Measurements from ENCODE around the gene EI24. TPM values are rescaled to one million over a fixed set of nuclear protein-coding genes. Genes with fewer than 3 reads are reported as not detected.

Gene EI24
- total and polyA plus RNA-seq, 2 of the 8 experiments (the other 6 are each of a cell fraction or from before 2014, with no cell fraction given): 135 to 264 TPM

- no peak overlapping the region for H4K91ac ChIP-seq (replicated peaks; ENCODE audit: insufficient read length, low read length)
- no peak overlapping the region for H3K4me3 ChIP-seq (ENCODE audit: extremely low read depth in 1 of 4, insufficient read depth in 2 of 4, low read depth in 3 of 4, low read length in 4 of 4)
- H3K56ac ChIP-seq (replicated peaks; ENCODE audit: insufficient read length, low read depth, low read length): no peak overlapping the region
- H3K9ac ChIP-seq (replicated peaks in 1 of 4; ENCODE audit: extremely low read depth in 1 of 4, low read depth in 3 of 4, low read length in 3 of 4): no peak overlapping the region
- no peak overlapping the region for H2AK5ac ChIP-seq (ENCODE audit: low read depth, low read length)
- 68% methylated on average over 3 of the region's 3 CpGs; no CpG with 5 or more reads in 1 of the 2 experiments for WGBS, 2 experiments (ENCODE audit: extremely low coverage in 1 of 2, insufficient coverage in 1 of 2, insufficient read length in 1 of 2, insufficient replicate concordance in 2 of 2, low coverage in 1 of 2, low lambda C conversion rate in 2 of 2, missing lambda C conversion rate in 1 of 2)
- FAIRE-seq (no peak), DNase-seq (ENCODE audit: low read depth in 1 of 2, low spot score in 2 of 2) (no peak)
- no peaks in the 10 kb centered on the region for H3K9me3 ChIP-seq (ENCODE audit: insufficient read depth in 2 of 2, low read depth in 1 of 2, low read length in 1 of 2)
- no peaks in the 10 kb centered on the region for H4K20me1 ChIP-seq (replicated peaks in 1 of 2; ENCODE audit: control insufficient read depth in 1 of 2, insufficient read depth in 2 of 2, low read length in 2 of 2)
- H4K5ac ChIP-seq (ENCODE audit: insufficient read length, low read depth, low read length): no peak overlapping the region
- no peak overlapping the region for H3K23ac ChIP-seq (ENCODE audit: insufficient read length)
- no peaks in the 10 kb centered on the region; the same call in none of the 2 replicates for H3K79me1 ChIP-seq (ENCODE audit: low read depth, low read length)
- H2AFZ ChIP-seq (ENCODE audit: low read length): no peak overlapping the region
- no peak overlapping the region for H3K14ac ChIP-seq (ENCODE audit: insufficient read length)
- H3K27ac ChIP-seq (ENCODE audit: low read depth, low read length): no peak overlapping the region
- no peak for TF ChIP-seq TAF1 (IDR thresholded peaks at IDR 0.05; ENCODE audit: low read depth, low read length)
- no peak for TF ChIP-seq RBBP5 (IDR thresholded peaks at IDR 0.05; ENCODE audit: borderline replicate concordance, low read depth, low read length)
- TF ChIP-seq ASH2L (IDR thresholded peaks at IDR 0.05; ENCODE audit: low read length): no peak
- TF ChIP-seq TCF12 (IDR thresholded peaks at IDR 0.05; ENCODE audit: low read depth, low read length): no peak
- no peak for TF ChIP-seq CBX5 (IDR thresholded peaks at IDR 0.05; ENCODE audit: low read depth, low read length)
- TF ChIP-seq EP300 (IDR thresholded peaks at IDR 0.05; ENCODE audit: borderline replicate concordance in 1 of 2, low read depth in 2 of 2, low read length in 2 of 2): no peak
- no peak for TF ChIP-seq YY1 (IDR thresholded peaks at IDR 0.05; ENCODE audit: low read depth, low read length)
- TF ChIP-seq BACH1 (IDR thresholded peaks at IDR 0.05; ENCODE audit: low read length): no peak
- TF ChIP-seq CEBPB (IDR thresholded peaks at IDR 0.05; ENCODE audit: low read depth, low read length): no peak
- no peak for TF ChIP-seq SRF (IDR thresholded peaks at IDR 0.05; ENCODE audit: low read depth, low read length)
- no peak for TF ChIP-seq MAFK (IDR thresholded peaks at IDR 0.05; ENCODE audit: low read depth, low read length)
- no peak for TF ChIP-seq HDAC2 (IDR thresholded peaks at IDR 0.05; ENCODE audit: borderline replicate concordance in 1 of 2, low read depth in 2 of 2, low read length in 2 of 2)
- no peak for TF ChIP-seq RXRA (IDR thresholded peaks at IDR 0.05; ENCODE audit: insufficient read depth, low read depth, low read length)
- TF ChIP-seq GABPA (IDR thresholded peaks at IDR 0.05; ENCODE audit: borderline replicate concordance, insufficient read depth, low read length): no peak
- no peak overlapping the region for H3K4me2 ChIP-seq (ENCODE audit: insufficient read depth in 1 of 2, low read depth in 2 of 2, low read length in 2 of 2)
- H3K79me2 ChIP-seq (ENCODE audit: control insufficient read depth in 1 of 2, insufficient read depth in 2 of 2, low read length in 2 of 2): peaks cover 9 to 41% of the 10 kb centered on the region in 2 experiments; a peak in 3 of 4 replicates
- no peak overlapping the region for H2BK5ac ChIP-seq (ENCODE audit: low read depth, low read length)
- H3K4me1 ChIP-seq (replicated peaks in 1 of 4; ENCODE audit: control insufficient read depth in 3 of 4, insufficient read depth in 4 of 4, low read length in 3 of 4): peaks cover 0 to 2% (median 0%) of the 10 kb centered on the region in 4 experiments; a peak in 2 of 7 replicates
- H3K23me2 ChIP-seq (ENCODE audit: low read depth, low read length): peaks cover 11% of the 10 kb centered on the region
- no peak overlapping the region for H2BK20ac ChIP-seq (ENCODE audit: low read length)
- ChIA-PET CTCF (ENCODE audit: partially characterized antibody) (no interaction called here), POLR2A (ENCODE audit: partially characterized antibody) (no interaction called here)
- H4K8ac ChIP-seq (ENCODE audit: extremely low read depth, insufficient read depth, low read length): no peak overlapping the region
- no peak overlapping the region for H2BK12ac ChIP-seq (ENCODE audit: low read depth, low read length)
- no peak overlapping the region for H2BK120ac ChIP-seq (replicated peaks; ENCODE audit: low read depth, low read length)
- peaks cover 8 to 27% (median 18%) of the 10 kb centered on the region in 4 experiments for H3K36me3 ChIP-seq (ENCODE audit: control insufficient read depth in 2 of 4, insufficient read depth in 4 of 4, low read length in 3 of 4)
- no peaks in the 10 kb centered on the region for H3K27me3 ChIP-seq (replicated peaks in 1 of 4; ENCODE audit: control insufficient read depth in 3 of 4, extremely low read depth in 1 of 4, insufficient read depth in 3 of 4, low read length in 3 of 4)
- H3K4ac ChIP-seq (replicated peaks; ENCODE audit: insufficient read length, low read depth, low read length): no peak overlapping the region
- H2BK15ac ChIP-seq (ENCODE audit: low read length): no peak overlapping the region
- no peak overlapping the region for H3K18ac ChIP-seq (ENCODE audit: extremely low read depth, low read length)
Measured at GRCh38 chr11:125594958-125595357, 25.7 kb downstream of the EI24 start.

Data from H1 (cell line).